ENCODE measurements around the gene NDUFS4.

DNA sequence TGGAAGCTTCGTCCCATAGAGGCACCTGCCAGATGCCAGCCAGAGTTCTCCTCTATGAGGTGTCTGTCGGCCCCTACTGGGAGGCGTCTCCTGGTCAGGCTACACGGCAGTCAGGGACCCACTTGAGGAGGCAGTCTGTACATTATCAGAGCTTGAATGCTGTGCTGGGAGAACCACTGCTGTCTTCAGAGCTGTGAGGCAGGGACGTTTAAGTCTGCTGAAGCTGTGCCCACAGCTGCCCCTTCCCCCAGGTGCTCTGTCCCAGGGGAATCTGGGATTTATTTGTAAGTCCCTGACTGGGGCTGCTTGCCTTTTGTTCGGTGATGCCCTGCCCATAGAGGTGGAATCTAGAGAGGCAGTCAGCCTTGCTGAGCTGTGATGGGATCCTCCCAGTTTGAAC, 70.8 kb downstream of the NDUFS4 start:
- TF ChIP-seq, protein P1, sequence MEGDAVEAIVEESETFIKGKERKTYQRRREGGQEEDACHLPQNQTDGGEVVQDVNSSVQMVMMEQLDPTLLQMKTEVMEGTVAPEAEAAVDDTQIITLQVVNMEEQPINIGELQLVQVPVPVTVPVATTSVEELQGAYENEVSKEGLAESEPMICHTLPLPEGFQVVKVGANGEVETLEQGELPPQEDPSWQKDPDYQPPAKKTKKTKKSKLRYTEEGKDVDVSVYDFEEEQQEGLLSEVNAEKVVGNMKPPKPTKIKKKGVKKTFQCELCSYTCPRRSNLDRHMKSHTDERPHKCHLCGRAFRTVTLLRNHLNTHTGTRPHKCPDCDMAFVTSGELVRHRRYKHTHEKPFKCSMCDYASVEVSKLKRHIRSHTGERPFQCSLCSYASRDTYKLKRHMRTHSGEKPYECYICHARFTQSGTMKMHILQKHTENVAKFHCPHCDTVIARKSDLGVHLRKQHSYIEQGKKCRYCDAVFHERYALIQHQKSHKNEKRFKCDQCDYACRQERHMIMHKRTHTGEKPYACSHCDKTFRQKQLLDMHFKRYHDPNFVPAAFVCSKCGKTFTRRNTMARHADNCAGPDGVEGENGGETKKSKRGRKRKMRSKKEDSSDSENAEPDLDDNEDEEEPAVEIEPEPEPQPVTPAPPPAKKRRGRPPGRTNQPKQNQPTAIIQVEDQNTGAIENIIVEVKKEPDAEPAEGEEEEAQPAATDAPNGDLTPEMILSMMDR (IDR thresholded peaks at IDR 0.05): no peak
- TF ChIP-seq POLR2AphosphoS5 (IDR thresholded peaks at IDR 0.05): no peak
- TF ChIP-seq POLR2A (IDR thresholded peaks at IDR 0.05): no peak
- TF ChIP-seq EP300 (IDR thresholded peaks at IDR 0.05): no peak

Data from sigmoid colon (tissue), 4 donors.